Endothelial cell of umbilical vein (primary cell): ENCODE measurements around the gene C16orf74.

ENCODE experiments used
- CTCF ChIP-seq, 2 donors: IDR thresholded peaks; 1 replicate in 1 of 2; 2 replicates in 1 of 2; pipeline ENCODE4 v1.5.1; 2011; ENCODE audit warnings: low read length in 2 of 2, mild to moderate bottlenecking in 2 of 2, moderate library complexity in 2 of 2, control low read depth in 1 of 2, inconsistent platforms in 1 of 2, low read depth in 1 of 2; ENCODE audit not compliant: insufficient read depth in 1 of 2; ENCODE audit errors: extremely low read depth in 1 of 2
- EZH2 ChIP-seq: IDR thresholded peaks from 2 replicates; pipeline ENCODE4 v1.6.1; 2012; ENCODE audit warnings: borderline replicate concordance, low read depth, mild to moderate bottlenecking, moderate library complexity, low read length, inconsistent platforms; ENCODE audit not compliant: severe bottlenecking
- GATA2 ChIP-seq: IDR thresholded peaks from 2 replicates; pipeline ENCODE4 v1.7.0; 2011; ENCODE audit warnings: low read depth, mild to moderate bottlenecking, moderate library complexity, mixed read lengths, low read length; ENCODE audit not compliant: insufficient read length, insufficient read depth
- JUN ChIP-seq: IDR thresholded peaks from 2 replicates; pipeline ENCODE4 v1.6.1; 2011; ENCODE audit warnings: borderline replicate concordance, low read depth; ENCODE audit not compliant: insufficient read length, insufficient read depth
- MAX ChIP-seq: IDR thresholded peaks from 2 replicates; pipeline ENCODE4 v1.6.1; 2011; ENCODE audit not compliant: insufficient read depth, insufficient read length
- POLR2A ChIP-seq: IDR thresholded peaks from 2 replicates; pipeline ENCODE4 v1.6.1; 2012; ENCODE audit warnings: low read depth, mild to moderate bottlenecking, control low read depth, low read length
- POLR2AphosphoS5 ChIP-seq: IDR thresholded peaks from 2 replicates; pipeline ENCODE4 v1.6.1; 2012; ENCODE audit warnings: low read depth, mild to moderate bottlenecking, control low read depth, low read length, moderate library complexity; ENCODE audit not compliant: insufficient read depth

GRCh38 chr16:85735225-85735635, 15.7 kb downstream of the C16orf74 start:
- TF ChIP-seq POLR2AphosphoS5 (no peak), CTCF (IDR thresholded peaks at IDR 0.05; ENCODE audit: extremely low read depth in 1 of 2, insufficient read depth in 1 of 2, low read depth in 1 of 2, low read length in 2 of 2) (no peak), EZH2 (no peak), GATA2 (no peak), POLR2A (no peak), MAX (no peak), JUN (no peak)
